NB4 (cell line): ENCODE data around the gene DPP9.

Experiments used
- DNase-seq: peaks from one replicate; pipeline ENCODE4 v3.0.0; 2010; ENCODE audit warnings: low read depth
- H3K4me3 ChIP-seq: one replicate; pipeline ENCODE4 v1.5.1; 2011; ENCODE audit warnings: mild to moderate bottlenecking, low read depth, low read length, moderate library complexity
- CTCF ChIP-seq: IDR thresholded peaks from one replicate; pipeline ENCODE4 v1.5.1; 2012; ENCODE audit warnings: low read depth, low read length
- MYC ChIP-seq: IDR thresholded peaks from 2 replicates; pipeline ENCODE4 v1.6.1; 2011; ENCODE audit warnings: low read depth, low read length
- POLR2A ChIP-seq: IDR thresholded peaks from 2 replicates; pipeline ENCODE4 v1.6.1; 2011; ENCODE audit warnings: mild to moderate bottlenecking; ENCODE audit not compliant: insufficient read length; ENCODE audit errors: extremely low read depth
- TF ChIP-seq, protein P1 (sequence below): IDR thresholded peaks from 2 replicates; pipeline ENCODE4 v1.6.1; 2011; ENCODE audit warnings: low read depth, low read length

Gene DPP9

DNA sequence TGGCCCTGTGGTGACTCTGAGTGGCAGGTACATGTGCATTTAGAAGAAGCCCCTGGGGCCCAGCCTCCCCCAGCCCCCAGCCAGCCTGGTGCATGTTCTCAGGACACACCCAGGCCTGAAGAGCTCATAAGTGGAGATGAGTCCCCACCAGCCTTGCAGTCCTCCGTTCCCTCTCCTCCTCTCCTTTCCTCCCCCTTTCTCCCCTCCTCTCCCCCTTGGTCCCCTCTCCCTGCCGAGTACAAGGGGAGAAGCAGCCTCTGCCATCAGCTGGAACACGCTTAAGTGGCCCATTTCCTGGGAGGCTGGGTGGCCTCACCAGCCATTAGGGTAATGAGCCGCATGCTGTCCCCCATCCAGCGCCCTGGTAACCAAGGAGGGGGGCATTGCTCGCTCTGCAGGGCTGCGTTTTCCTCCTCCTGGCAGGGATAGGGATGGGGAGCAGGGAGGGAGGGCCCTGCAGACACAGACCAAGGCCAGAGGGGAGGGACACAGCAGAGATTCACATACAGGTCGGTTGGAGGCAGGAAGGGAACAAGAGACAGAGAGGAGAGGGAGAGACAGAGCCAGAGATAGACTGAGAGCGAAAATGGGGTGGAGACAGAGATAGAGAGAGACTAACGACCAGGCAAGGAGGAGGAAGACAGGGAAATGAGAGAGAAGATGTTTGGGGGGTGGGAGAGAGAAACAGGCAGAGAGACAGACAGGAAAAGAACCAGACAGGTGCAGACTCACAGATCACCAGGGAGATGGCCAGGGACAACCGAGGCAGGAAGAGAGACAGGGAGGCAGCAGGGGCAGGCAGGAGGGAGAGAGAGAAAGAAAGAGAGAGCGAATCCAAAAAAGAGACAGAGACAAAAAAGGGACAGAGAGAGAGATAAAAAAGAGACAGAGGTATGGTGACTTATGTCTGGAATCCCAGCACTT is 19.3 kb upstream of the DPP9 start:
- DNase-seq, result no peak
- TF ChIP-seq POLR2A (no peak), CTCF (no peak), MYC (no peak)
- TF ChIP-seq, protein P1, sequence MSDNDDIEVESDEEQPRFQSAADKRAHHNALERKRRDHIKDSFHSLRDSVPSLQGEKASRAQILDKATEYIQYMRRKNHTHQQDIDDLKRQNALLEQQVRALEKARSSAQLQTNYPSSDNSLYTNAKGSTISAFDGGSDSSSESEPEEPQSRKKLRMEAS, result no peak
- H3K4me3 ChIP-seq, result no peak overlapping the region

DNA sequence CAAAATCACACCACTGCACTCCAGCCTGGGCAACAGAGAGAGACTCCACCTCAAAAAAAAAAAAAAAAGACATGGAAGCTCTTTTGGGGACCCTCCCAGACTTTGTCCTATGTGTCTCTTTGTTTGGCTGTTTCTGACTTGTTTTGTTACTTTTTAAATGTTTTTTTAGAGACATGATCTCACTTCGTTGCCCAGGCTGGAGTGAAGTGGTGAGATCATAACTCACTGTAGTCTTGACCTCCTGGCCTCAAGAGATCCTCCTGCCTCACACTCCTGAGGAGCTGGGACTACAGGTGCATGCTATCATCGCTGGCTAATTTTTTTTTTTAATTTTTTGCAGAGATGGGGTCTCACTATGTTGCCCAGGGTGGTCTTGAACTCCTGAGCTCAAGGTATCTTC is 16.4 kb upstream of the DPP9 start:
- no peak overlapping the region for H3K4me3 ChIP-seq
- DNase-seq, result no peak
- TF ChIP-seq MYC, result no peak
- no peak for TF ChIP-seq CTCF
- TF ChIP-seq, protein P1, result no peak
- no peak for TF ChIP-seq POLR2A

DNA sequence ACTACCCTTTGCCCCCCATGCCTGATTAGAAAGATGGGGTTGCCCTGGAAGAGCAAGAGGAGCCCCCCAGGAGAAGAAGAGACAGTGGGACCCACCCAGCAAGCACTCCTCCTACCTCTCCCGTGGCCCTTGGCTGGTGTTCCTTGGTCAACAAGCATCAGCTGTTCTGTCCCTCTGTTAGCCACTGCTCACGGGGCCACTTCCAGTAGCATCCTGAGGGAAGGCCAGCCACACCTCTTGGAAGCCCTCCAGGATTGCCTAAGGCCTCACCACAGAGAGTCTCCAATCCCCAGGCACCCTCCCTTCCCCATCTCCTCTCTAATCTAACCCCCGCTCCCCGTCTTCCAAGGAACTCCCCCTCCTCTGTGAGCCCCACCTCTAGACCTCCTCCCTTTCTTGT is 15.1 kb upstream of the DPP9 start:
- TF ChIP-seq, protein P1, result no peak
- TF ChIP-seq POLR2A (no peak), CTCF (no peak), MYC (no peak)
- no peak overlapping the region for H3K4me3 ChIP-seq
- no peak for DNase-seq

GRCh38 chr19:4737955-4738600 is 14.4 kb upstream of the DPP9 start:
- no peak overlapping the region for H3K4me3 ChIP-seq
- TF ChIP-seq CTCF (no peak), MYC (no peak), POLR2A (no peak)
- TF ChIP-seq, protein P1, result no peak
- no peak for DNase-seq

GRCh38 chr19:4733755-4734345 is 10.2 kb upstream of the DPP9 start:
- DNase-seq, result no peak
- H3K4me3 ChIP-seq, result no peak overlapping the region
- no peak for TF ChIP-seq CTCF
- TF ChIP-seq POLR2A, result no peak
- TF ChIP-seq, protein P1, result no peak
- no peak for TF ChIP-seq MYC
